NCI-H526 treated with DMSO at 0.1 percent for 48 hours (cell line): ENCODE results near the gene RPRD1B.
"Not testable (repeated sequence)": the region's sequence is repeated elsewhere in the genome, so short reads cannot be mapped to it uniquely, and the experiment has no call there.

Source experiments
- DNase-seq: peaks from one replicate; lab custom pipeline; 2025; lab: John Stamatoyannopoulos, UW

The RPRD1B gene

GRCh38 chr20:38073307-38074071 lies 39.9 kb downstream of the RPRD1B start:
- DNase-seq: no peak

DNA sequence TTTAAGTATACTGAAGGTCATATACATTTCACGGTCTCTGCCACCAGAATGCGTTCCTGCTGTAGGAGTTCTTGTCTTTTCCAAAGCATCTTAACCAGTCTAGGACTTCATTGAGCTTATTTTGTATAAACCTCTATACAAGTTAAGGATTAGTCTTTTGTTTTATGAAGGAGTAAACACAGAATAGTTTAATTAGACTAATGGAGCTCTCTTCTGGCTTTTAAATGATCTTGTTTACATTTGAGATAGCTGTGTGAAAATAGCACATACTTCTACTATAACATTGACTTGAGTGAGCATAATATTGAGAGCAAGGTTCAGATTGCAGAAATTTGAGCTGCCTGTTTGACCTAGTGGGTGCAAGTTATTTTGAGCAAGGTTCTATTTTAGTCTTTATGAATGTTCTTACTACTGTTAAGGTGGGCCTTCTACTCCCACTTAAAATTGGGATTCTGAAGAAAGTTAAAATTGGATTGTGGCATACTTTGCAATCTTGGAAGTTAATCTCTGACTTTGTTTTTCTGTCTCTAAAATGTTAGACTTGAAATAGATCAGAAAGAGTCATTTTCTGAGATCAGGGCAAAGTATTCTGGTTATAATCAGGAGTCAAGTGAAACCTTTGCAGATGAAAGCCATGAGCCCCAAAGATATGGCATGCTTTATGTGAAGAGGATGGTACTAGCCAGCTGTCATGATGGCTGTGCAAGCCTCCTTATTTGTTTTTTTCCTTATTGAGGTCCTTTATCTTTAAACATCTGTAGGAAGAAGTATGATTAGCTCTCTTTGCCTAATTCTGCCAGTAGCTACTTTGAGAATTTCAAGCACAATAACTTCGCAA lies 41.8 kb downstream of the RPRD1B start:
- no peak for DNase-seq

DNA sequence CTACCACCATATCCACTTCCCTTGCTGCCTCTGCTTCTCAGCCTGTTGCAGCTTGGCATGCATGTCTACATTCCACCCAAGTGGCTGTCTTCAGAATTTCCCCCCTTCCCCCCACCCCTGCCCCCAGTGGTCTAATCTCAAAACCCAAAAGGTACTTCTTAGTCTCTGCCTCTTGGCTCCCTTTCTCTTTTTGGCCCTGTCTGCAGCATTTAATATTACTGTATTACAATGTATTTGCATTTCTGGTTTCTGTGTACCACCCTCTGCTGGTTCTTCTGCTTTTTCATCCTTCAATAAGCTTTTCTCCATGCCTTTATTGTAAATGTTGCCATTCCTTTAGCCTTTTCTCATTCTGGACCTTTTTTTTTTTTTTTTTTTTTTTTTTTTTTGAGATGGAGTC lies 43.0 kb downstream of the RPRD1B start:
- DNase-seq: no peak

DNA sequence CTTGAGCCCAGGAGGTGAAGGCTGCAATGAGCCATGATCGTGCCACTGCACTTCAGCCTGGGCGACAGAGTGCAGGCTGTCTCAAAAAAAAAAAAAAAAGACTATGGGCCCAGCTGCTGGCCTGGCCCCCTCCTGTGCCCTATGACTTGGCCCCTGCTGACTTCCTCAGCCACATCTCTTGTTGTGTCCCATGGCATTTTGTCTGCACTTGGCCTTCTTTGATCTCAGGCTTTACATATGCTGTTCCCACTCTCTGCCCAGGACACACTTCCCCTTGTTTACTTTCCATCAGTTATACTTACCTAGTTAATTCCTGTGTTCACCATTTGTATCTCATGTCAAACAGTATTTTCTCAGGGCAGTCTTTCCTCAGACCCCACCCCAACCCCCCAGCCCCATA lies 44.5 kb downstream of the RPRD1B start:
- no peak for DNase-seq

DNA sequence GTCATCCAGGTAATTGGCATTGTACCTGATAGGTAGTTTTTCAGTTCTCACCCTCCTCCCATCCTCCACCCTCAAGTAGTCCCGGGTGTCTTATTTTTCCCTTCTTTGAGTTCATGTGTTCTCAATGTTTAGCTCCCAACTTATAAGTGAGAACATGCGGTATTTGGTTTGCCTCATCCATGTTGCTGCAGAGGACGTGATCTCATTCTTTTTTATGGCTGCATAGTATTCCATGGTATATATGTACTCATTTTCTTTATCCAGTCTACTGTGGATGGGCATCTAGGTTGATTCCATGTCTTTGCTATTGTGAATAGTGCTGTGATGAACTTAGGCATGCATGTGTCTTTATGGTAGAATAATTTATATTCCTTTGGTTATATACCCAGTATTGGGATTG lies 45.8 kb downstream of the RPRD1B start:
- no peak for DNase-seq

DNA sequence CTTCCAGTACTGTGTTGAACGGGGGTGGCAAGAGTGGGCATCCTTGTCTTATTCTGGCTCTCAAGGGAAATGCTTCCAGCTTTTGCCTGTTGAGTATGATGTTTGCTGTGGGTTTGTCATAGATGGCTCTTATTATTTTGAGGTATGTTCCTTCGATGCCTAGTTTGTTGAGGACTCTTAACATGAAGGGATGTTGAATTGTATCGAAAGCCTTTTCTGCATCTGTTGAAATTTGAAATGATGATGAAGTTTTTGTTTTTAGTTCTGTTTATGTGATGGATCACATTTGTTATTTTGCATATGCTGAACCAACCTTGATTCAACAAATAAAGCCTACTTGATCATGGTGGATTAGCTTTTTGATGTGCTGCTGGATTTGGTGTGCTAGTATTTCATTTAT lies 48.0 kb downstream of the RPRD1B start:
- no peak for DNase-seq

- DNase-seq: no peak
These were observed 49.3 kb downstream of the RPRD1B start for GRCh38 chr20:38082894-38083293.

DNA sequence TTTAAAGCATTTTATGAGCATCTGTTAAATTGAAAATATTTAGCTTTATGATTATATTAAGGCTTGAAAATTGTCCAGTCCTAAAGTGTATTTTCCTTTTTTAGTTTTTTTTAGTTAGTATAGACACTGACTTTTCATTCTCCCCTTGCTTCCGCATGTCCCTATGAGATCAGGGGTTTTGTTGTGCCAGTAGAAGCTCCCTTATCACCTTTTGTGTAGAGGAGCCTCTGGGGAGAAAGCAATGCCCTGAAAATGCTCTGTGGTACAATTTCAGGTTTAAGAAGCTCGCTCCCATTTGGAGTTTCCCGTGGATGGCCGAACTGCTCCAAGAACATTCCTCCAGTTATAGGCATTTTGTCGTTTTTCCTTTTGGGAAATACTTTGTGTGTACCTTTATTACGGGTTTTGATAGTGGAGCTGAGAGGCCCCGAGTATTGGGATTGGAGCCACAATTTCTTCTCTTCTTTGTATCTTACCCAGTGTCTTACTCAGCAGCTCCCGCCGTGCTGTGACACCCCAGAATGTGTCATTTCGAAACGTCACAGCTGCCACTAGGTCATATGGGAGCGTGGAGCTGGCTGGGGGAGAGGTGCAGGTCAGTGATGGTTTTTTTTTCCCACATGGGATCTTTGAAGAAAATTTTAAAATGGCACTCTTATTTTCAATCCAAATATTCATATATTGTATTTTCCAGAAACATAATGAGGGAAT lies 49.9 kb downstream of the RPRD1B start:
- DNase-seq: no peak

DNA sequence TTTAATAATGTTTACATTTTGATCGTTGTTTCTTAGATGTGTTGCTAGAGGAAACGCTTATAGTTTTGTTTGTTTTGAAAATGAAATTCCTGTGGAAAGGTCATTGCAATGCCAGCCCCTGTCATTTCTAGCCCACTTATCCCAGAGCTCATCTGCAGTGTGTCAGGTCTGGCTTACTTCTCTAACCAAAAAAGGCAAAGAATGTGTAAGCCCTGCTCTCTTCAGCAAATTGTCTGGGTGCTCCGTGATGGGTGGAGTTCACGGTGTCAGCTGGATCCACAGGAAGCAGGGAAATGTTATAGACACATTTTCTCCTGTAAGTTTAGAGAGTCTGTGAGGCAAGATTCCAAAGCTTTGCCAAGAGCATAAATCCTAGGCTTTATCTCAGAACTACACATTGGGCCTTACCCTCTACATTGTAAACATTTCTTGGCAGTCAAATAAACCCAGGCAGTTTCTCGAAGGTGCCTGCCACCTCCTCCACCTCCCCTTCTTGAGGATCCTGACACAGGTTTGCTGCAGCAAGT lies 50.9 kb downstream of the RPRD1B start:
- DNase-seq: no peak

DNA sequence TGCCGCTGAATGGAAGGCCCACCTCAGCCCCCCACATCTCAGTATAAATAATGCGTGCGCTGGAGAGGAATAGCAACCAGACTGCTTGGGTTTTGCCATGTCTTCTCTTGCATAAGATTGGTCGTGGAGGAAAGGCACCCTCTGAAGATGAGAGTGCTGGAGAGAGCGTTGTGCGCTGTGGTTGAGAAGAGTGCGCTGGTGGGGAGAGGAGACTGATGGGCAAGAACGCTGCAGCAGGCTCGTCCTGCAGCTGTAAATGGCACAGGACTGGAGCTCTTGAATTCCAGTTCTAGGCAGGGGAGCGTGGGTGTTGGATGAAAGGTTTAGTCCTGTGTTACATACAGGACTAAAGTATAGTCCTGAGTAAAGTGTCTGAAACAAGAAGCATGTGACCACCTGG lies 51.5 kb downstream of the RPRD1B start:
- DNase-seq: no peak

DNA sequence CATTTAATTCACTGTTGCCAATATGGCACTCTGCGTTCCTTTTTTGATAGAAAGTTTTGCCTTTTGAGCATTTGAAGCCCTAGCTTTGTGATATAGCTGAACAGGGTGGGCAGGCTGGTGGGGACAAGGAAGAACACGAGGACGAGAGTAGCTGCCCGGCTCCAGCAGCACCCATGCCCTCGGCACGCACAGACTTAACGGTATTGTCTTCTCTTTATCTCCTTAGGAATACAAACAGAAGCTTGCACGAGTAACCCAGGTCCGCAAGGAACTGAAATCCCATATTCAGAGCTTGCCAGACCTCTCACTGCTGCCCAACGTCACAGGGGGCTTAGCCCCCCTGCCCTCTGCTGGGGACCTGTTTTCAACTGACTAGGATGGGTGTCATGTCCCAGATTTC lies 56.0 kb downstream of the RPRD1B start:
- no peak for DNase-seq

GRCh38 chr20:38090061-38090460 lies 56.5 kb downstream of the RPRD1B start:
- no peak for DNase-seq

DNA sequence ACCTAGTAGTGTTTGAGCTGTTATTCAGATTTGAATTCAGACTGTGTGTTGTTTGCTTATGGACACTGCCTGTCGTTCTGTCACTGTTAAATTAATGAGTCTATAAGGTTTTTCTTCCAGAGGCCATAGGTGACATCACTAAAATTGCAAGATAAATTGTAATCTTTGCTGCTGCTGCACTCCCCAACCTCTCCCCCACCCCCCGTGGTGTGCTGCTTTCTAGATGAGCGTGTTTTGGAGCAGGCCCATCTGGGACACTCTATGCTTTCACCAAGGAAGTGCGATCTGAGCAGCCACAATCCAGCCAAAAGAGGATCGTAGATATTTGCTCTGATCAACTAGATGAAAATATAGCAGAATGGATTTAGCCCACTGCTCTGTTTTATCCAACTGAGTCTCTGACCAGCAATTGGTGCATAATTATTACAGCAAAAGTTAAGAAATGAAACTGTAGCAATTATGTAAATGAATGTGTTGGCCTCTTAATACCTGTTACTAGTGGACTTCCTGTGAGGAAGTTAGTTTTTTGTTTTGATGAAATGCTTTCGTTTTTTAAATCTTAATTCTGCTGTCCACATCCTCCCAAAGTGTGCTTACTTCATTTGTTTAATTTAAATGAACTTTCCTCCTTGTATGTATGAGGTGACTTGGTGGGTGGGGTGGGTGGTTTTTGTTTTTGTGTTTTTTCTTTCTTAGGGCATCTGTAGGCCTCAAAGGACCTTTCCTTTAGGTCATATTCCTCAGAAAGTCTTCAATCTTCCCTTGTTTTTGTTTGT lies 58.1 kb downstream of the RPRD1B start:
- no peak for DNase-seq

DNA sequence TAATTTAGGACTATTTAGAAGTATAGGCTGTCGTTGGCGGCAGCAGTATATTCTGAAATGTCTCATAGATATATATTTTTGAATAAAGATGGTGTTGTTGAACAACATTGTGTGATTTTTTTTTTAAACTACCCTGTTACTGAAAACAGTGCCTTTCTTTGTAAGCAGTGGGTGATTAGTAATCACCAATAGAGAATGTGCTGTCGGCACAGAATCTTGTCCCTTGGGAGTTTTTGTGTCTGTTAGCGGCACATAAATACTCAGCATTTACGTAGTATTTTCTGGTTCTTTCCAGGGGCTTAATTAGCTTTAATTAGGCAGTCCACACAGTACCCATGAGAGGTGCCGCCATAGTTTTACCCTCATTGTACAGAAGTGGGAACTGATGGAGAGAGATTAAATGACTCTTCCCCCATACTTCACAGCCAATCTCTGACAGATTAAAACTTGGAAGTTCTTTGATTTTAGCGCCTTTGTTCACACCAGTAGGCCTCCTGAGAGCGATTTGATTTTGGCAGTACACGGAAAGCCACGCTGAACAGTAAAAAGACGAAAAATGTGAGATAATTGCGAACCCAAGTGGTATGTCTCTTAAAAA lies 58.8 kb downstream of the RPRD1B start:
- DNase-seq: no peak

GRCh38 chr20:38092915-38093314 lies 59.4 kb downstream of the RPRD1B start:
- DNase-seq: no peak

GRCh38 chr20:38093641-38094077 lies 60.1 kb downstream of the RPRD1B start:
- no peak for DNase-seq

- DNase-seq: no peak
These were observed 60.9 kb downstream of the RPRD1B start for GRCh38 chr20:38094373-38094891.

DNA sequence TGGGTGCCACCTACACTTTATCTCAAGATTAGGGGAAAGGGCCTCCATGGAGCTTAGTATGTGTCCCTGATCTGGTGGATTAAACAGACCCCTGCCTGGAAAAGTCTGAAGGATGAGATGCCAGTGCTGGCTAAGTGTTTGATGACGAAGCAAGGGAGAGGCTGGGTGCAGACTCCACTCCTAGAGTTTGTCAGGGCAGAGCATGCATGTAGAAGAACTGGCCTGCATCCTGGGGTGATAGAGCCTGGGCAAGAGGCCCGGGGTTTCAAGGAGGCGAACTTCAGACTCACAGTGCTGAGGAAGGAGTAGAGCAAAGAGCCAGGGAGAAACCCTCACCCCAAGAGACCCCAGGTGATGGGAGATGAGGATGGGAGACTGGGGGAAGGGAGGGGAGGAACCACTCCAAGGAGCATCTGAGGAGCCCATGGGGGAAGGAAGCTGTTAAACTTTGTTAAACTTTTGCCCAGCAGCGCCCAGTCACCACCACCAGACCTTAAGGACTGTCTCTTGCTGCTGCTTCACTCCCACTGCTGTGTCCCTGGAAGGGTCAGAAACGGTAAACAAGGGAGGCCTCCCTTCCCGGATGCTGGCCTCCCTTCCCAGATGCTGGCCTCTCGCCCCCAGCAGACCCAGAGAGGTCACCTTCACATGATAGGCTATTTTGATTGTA lies 61.6 kb downstream of the RPRD1B start:
- DNase-seq: no peak

DNA sequence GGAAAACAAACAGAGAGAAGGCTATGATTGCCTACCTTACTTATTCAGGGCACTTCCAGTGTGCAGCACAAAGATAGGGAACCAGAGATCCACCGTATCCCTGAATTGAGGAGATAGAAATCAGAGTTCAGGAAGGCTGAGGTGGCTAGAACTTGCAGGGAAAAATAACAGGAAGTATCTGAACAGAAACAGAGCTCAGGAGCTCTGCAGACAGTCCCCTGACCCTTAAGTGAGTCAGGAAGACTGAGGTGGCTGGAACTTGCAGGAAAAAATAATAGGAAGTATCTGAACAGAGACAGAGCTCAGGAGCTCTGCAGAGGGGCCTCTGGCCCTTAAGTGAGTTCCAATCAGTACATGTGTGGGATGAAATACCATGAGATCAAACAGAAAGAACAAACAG lies 65.4 kb downstream of the RPRD1B start:
- no peak for DNase-seq

DNA sequence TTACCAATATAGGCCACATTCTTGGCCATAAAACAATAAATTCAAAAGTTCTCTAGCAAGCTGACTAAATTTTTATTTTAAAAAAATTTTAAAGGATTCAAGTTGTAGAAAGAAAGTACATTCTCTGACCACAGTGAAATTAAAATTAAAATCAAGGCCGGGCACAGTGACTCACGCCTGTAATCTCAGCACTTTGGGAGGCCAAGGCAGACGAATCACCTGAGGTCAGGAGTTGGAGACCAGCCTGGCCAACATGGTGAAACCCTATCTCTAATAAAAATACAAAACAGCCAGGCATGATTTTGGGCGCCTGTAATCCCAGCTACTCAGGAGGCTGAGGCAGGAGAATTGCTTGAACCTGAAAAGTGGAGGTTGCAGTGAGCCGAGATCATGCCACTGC lies 68.7 kb downstream of the RPRD1B start:
- DNase-seq: not testable (repeated sequence)
